GM19025 (cell line): ENCODE data around the gene RGS19.

Experiments used
- ATAC-seq: cut with Tn5 transposase; IDR thresholded peaks from one replicate; pipeline ENCODE4 v1.9.1; 2021; ENCODE audit warnings: mild to moderate bottlenecking, low read depth, moderate library complexity; ENCODE audit not compliant: unreplicated experiment

RGS19 gene

GRCh38 chr20:64065062-64065973 is 14.0 kb downstream of the RGS19 start:
- no peak for ATAC-seq

GRCh38 chr20:64064145-64064698 is 15.1 kb downstream of the RGS19 start:
- ATAC-seq = no peak

- no peak for ATAC-seq
Observed at GRCh38 chr20:64063389-64064144, 15.8 kb downstream of the RGS19 start.

DNA sequence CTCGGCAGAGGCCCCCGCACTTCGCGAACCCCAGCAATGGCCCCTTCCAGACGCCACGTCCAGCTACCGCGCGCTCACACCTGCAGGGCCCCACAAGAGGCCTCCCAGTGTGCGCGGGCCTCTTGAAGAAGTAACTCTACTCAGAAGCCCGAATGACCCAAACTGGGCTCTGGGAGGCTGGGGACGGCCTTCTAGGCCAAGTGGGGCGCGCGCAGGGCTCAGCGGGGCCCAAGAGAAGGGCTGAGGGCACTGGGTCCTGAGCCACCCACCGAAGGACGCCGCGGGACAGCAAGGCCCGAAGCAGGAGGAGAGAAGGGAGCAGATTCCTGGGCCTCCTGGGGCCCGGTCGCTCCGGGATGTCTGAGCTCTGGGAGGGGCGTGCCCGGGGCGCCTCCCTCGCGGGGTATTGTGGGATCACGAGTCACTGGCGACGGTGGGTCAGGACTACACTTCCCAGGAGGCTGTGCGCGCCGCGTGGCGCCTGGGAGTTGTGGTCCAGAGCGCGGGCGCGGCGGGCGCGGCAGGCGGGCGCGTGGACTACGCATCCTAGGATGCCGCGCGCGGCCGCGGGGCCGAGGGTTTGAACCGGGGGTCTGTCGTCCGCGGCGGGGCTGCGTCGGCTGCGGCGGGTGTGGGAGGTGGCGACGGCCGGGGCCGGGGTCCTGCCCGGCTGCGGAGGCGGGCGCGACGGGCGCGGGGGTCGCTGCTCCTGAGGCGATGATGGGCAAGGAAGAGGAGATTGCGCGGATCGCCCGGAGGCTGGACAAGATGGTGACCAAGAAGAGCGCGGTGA is 16.5 kb downstream of the RGS19 start, which contains the start of gene TCEA2:
TCEA2 (plus strand) TSS at position 603 of the 793 bp plus-strand sequence; CDS start at position 718, 115 bp downstream.
- ATAC-seq = peak; percentile 85

- no peak for ATAC-seq
Observed at GRCh38 chr20:64062276-64062595, 17.1 kb downstream of the RGS19 start.

DNA sequence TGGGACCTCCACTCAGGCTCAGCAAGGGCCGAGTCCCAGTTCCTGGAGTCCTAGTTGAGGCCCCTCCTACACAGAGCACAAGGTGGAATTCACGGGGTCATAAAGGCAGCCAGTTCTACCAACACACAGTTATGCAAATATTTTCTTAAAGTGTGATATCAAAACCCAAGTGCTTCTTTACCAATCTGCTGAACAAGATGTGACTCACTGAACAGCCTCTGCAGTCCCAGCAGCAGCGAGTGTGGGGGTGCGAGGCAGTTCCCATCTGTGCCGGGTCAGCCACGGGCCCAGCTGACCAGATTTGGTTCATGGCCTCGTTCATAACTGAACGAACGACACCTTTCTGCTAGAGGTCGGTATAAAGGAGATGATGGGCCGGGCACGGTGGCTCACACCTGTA is 20.8 kb downstream of the RGS19 start:
- ATAC-seq = no peak

- ATAC-seq = peak; percentile 54
Observed at GRCh38 chr20:64057628-64058498, 21.5 kb downstream of the RGS19 start.

GRCh38 chr20:64056889-64057627 is 22.3 kb downstream of the RGS19 start:
- ATAC-seq = no peak

GRCh38 chr20:64056639-64056888 is 22.8 kb downstream of the RGS19 start:
- ATAC-seq = no peak

DNA sequence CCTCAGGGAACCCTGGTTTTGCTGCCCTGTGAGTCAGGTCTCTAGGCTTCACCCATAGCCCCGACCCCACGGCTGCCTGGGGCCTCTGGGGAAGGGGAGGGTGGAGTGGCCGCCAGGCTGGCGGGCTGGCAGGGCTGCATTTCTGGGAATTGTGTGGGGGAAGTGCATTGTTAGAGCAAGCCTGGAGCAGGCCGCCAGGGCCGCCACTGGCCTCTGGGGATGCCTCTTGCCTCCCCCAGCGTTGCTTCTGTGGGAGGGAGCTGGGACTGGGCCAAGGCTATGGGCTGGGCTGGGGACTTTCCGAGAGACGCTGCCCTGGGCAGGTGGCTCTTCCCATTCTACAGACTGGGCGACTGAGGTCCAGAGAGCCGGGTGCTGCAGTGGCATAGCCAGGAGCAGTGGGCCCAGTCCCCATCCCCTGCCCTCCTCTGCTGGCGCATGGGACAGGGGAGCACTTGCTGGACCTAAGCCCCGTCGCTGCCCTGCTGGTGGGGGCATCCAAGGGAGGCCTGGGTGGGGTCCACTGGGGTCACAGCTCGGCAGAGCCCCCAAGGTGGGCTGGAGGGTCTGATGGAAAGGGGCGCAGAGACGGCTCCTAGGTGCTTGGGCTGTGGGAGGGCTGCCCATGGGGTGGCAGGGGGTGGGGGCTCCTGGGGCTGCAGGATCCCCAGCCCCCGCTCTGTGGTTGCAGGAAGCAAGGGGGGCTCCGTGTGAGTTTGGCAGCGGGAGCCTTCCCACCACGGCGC is 23.3 kb downstream of the RGS19 start:
- no peak for ATAC-seq

DNA sequence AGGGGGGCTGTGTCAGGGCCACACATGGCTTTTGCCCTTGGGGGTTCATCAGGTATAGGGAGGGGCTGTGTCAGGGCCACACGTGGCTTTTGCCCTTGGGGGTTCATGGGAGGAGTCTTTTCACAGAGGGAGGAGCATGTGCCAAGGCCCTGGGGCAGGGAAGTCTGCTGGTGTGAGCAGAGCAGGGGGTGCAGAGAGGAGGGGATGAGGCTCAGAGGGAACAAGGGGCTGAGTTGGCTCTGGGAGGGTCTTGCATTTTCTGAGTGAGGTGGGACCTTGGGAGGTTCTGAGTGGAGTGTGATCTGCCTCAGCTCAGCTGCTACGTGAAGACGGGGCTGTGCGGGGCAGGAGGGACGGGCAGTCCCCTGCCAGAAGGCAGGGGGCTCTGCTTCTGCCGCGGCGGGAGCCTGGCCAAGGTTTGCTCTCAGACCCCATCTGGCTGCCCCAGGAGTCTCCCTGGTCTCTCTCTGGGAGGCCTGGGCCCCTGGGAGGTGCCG is 23.9 kb downstream of the RGS19 start:
- ATAC-seq = no peak

- no peak for ATAC-seq
Observed at GRCh38 chr20:64053841-64054661, 25.3 kb downstream of the RGS19 start.

DNA sequence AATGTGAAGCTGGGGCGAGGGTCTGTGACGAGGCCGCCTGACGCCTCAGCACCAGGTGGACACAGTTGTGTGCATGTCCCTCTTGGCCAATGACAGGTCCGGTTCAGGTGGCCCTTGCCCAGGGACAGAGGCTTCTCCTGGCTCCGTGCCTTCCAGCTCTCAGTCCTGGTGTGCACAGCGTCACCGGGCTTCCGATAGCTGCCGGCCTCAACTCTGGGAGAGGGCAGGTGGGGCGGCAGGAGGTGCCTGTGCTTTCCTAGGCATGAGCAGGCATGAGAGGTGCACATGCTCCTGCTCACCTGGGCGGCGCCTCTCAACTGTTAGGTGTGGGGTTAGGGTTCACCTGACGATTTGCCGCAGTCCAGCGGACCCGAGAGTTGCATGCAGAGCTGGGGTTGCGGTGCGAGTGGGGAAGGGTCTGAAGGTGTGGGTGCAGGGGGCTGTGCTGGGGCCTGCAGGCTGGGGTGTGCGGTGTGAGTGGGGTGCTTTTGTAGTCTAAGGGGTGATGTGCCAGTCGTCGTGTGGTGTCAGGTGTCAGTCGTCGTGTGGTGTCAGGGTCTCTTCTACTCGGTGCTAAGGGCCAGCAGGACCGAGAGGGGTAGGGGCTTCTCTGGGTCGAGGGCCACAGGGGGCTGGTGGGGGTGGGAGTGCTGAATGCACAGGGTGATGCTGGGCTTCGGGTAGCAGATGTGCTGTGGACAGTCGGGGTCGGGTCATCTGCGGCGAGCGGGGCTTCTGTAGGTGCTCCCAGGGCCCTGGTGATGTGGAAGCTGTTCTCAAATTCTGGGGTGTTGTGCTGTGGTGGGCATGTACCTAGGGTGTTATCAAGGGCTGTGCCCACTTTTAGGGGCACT is 26.1 kb downstream of the RGS19 start:
- no peak for ATAC-seq

DNA sequence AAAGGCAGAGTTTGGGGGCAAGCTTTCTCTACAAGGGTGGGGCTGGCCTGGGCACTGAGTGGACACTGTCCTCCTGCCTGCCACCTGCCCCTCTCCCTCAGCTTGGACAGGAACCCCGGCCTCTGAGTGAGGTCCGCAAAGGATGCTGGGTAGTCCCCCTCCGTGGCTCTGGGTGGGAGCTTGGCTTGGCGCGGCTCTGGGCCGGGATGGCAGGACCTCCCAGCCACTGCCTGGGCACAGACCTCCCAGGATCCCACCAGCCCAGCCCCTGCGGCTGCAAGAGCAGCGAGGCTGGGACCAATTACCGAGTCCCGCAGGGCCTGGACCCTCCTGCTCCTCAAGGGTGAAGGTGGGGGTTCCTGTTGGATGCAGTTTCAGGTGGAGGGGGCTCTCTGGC is 27.0 kb downstream of the RGS19 start:
- no peak for ATAC-seq

DNA sequence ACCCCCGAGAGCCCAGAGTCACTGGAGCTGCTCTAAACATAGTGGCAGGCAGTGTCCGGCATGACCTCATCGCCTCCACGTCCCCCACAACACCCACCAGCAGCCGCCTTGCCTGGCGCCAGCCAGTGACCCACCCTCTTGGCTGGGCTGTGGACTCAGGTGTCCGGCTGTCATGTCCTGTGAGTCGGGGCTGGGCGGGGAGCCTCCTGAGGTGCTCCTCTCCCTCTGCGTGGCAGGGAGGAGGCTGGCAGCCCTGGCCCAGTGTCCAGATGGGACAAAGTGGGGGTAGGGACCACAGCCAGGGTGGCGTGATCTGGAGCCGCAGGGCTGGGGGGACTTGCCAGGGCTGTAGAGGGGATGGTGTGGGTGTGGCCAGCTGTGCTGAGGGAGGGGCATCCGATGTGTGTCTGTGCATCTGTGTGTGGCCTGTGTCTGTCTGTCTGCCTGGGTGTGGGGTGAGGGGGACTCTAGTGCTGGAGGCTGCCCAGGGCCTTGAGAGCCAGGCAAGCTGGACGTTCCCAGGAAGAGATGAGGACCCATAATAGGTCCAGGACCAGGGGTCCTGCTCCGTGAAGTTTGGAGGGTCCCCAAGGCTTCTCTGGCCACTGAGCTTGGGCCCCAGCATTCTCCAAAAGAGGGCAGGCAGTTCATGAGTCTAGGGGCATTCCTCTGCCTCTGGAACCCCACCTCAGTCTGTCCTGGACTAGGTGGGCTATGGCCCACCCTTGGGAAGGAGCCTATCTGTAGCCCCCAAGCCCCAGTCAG is 27.6 kb downstream of the RGS19 start:
- no peak for ATAC-seq

DNA sequence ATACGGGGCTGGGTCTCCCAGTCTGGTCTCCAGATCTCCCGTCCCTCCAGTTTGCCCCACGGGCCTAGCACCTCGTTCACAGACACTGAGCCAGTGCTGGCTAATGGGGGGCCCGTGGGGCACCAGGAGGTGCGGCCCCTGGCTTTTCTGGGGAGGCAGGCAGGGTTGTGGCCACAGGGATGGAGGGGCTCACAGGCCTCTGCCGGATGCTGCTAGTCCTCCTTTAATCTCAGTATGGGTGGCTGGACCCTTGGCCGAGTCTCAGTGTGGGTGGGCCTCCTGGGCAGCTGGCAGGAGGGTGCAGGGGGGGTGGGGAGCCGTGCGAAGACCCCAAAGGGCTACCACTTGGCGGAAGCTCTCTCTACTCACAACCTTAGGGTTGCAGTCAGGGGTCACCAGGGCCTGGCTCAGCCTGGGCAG is 28.3 kb downstream of the RGS19 start:
- no peak for ATAC-seq
